Measurements from ENCODE around the gene EML6.
"Not testable (repeated sequence)": the region's sequence is repeated elsewhere in the genome, so short reads cannot be mapped to it uniquely, and the experiment has no call there.

The EML6 gene

GRCh38 chr2:54723131-54723995, at the start of gene EML6:
Gene EML6, plus strand, starts transcription at chr2:54723662. Its CDS starts 1,400 bp downstream, at chr2:54725062.
- peak; percentile 89 for DNase-seq

- no peak for DNase-seq
Observed at GRCh38 chr2:54675281-54675680, 48.2 kb upstream of the EML6 start.

GRCh38 chr2:54675738-54676137, 47.7 kb upstream of the EML6 start:
- no peak for DNase-seq

- DNase-seq = no peak
Observed at GRCh38 chr2:54676656-54677055, 46.8 kb upstream of the EML6 start.

GRCh38 chr2:54677476-54678265, 45.8 kb upstream of the EML6 start:
- DNase-seq = no peak

- DNase-seq = no peak
Observed at GRCh38 chr2:54678719-54679118, 44.7 kb upstream of the EML6 start.

- DNase-seq = no peak
Observed at GRCh38 chr2:54680397-54681041, 42.9 kb upstream of the EML6 start.

GRCh38 chr2:54681416-54681815, 42.0 kb upstream of the EML6 start:
- DNase-seq = no peak

GRCh38 chr2:54683596-54683995, 39.9 kb upstream of the EML6 start:
- DNase-seq = no peak

GRCh38 chr2:54685263-54685775, 38.1 kb upstream of the EML6 start:
- no peak for DNase-seq

GRCh38 chr2:54687595-54688152, 35.8 kb upstream of the EML6 start:
- DNase-seq = no peak

- no peak for DNase-seq
Observed at GRCh38 chr2:54691445-54692135, 31.9 kb upstream of the EML6 start.

GRCh38 chr2:54692556-54692955, 30.9 kb upstream of the EML6 start:
- no peak for DNase-seq

GRCh38 chr2:54695378-54695777, 28.1 kb upstream of the EML6 start:
- DNase-seq = no peak

GRCh38 chr2:54697934-54698333, 25.5 kb upstream of the EML6 start:
- DNase-seq = no peak

- DNase-seq = not testable (repeated sequence)
Observed at GRCh38 chr2:54698926-54699325, 24.5 kb upstream of the EML6 start.

- no peak for DNase-seq
Observed at GRCh38 chr2:54699665-54700064, 23.8 kb upstream of the EML6 start.

- DNase-seq = no peak
Observed at GRCh38 chr2:54701029-54701428, 22.4 kb upstream of the EML6 start.

GRCh38 chr2:54704238-54704637, 19.2 kb upstream of the EML6 start:
- DNase-seq = no peak

GRCh38 chr2:54704688-54705605, 18.5 kb upstream of the EML6 start:
- no peak for DNase-seq

- DNase-seq = no peak
Observed at GRCh38 chr2:54706622-54707021, 16.8 kb upstream of the EML6 start.
